HG03520 (cell line): ENCODE data around the gene GNPTAB.
A peak's percentile ranks its signal among the peaks of the same experiment; 100 is the strongest.

Experiments
- ATAC-seq: cut with Tn5 transposase; IDR thresholded peaks from one replicate; pipeline ENCODE4 v1.9.1; 2021; ENCODE audit warnings: mild to moderate bottlenecking, moderate library complexity; ENCODE audit not compliant: unreplicated experiment

GNPTAB gene

DNA sequence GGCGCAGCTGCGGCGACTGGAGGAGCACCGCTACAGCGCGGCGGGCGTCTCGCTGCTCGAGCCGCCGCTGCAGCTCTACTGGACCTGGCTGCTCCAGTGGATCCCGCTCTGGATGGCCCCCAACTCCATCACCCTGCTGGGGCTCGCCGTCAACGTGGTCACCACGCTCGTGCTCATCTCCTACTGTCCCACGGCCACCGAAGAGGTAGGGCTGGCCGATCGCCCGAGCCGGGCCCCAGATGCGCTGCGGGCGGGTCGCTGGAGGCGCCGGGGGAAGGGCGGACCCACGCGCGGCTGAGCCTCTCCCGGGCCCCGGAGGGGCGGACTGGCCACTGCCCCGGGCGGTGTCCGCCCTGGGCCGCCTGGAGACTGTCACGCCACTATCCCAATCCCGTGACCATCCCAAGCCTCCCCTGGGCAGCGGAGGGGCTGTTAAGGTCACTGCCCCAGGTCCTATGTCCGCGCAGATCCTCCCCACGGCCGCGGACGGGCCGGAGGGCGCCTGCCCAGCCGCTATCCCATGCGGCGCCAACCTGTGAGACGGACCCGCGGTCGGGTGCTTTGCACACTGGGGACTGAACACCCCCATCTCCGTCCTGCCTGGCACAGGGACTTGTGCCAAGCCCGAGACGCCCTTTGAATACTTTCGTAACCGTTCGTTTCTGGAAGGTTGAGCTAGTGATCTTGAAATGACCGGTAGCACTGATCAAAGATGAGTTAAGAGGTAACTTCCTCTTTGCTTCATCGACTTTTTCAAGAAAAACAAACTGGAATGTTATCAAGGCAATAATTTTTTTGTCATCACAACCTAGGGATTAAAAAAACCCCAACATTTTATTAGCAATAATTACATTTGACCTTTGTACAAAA, 132.6 kb downstream of the GNPTAB start:
- peak; percentile 34 for ATAC-seq

GRCh38 chr12:101697197-101697929, 133.4 kb downstream of the GNPTAB start, which contains the start of gene CHPT1:
Gene CHPT1, plus strand, starts transcription at chr12:101697640. Its CDS starts 222 bp downstream, at chr12:101697862.
- ATAC-seq: peak; percentile 58

GRCh38 chr12:101696251-101697196, 134.2 kb downstream of the GNPTAB start:
- no peak for ATAC-seq

DNA sequence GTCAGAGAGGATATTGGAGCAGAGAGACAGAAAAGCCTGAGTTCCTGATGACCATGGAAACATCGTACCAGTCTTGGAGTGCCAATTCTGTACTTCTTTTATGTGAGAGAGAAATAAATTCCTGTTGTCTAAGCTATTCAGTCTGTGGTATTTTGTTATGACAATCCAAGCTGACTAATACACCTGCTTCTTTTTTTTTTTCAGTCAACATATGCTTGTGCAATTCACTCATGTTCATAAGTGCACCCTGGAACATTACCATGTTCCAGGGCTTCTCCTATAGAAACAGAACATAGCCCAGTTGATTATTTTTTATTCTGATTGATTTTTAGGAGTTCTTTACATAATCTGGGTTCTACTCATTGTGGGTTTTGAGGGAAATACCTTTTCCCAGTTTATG, 135.1 kb downstream of the GNPTAB start:
- no peak for ATAC-seq
